HG03045 (cell line): ENCODE data around the gene ULK4.

ENCODE experiments used
- ATAC-seq: cut with Tn5 transposase; IDR thresholded peaks from one replicate; pipeline ENCODE4 v1.9.1; 2021; ENCODE audit warnings: mild to moderate bottlenecking, moderate library complexity; ENCODE audit not compliant: unreplicated experiment

Gene ULK4

GRCh38 chr3:41241800-41242571, 719.9 kb downstream of the ULK4 start:
- no peak for ATAC-seq

- ATAC-seq: no peak
Observed at GRCh38 chr3:41241161-41241560, 720.7 kb downstream of the ULK4 start.

GRCh38 chr3:41239587-41239986, 722.3 kb downstream of the ULK4 start:
- no peak for ATAC-seq

GRCh38 chr3:41237907-41238306, 724.0 kb downstream of the ULK4 start:
- no peak for ATAC-seq

- ATAC-seq: no peak
Observed at GRCh38 chr3:41236228-41236627, 725.7 kb downstream of the ULK4 start.

- ATAC-seq: no peak
Observed at GRCh38 chr3:41234823-41235721, 726.8 kb downstream of the ULK4 start.

GRCh38 chr3:41224120-41224806, 737.6 kb downstream of the ULK4 start:
- no peak for ATAC-seq

GRCh38 chr3:41223691-41224090, 738.2 kb downstream of the ULK4 start:
- ATAC-seq: no peak

- ATAC-seq: no peak
Observed at GRCh38 chr3:41223078-41223477, 738.8 kb downstream of the ULK4 start.

- no peak for ATAC-seq
Observed at GRCh38 chr3:41222501-41222900, 739.4 kb downstream of the ULK4 start.

- ATAC-seq: no peak
Observed at GRCh38 chr3:41222012-41222411, 739.9 kb downstream of the ULK4 start.

GRCh38 chr3:41220906-41221677, 740.8 kb downstream of the ULK4 start:
- no peak for ATAC-seq

GRCh38 chr3:41219424-41219823, 742.5 kb downstream of the ULK4 start:
- ATAC-seq: no peak

- no peak for ATAC-seq
Observed at GRCh38 chr3:41216993-41217392, 744.9 kb downstream of the ULK4 start.

GRCh38 chr3:41216422-41216821, 745.5 kb downstream of the ULK4 start:
- no peak for ATAC-seq

- no peak for ATAC-seq
Observed at GRCh38 chr3:41213588-41213987, 748.3 kb downstream of the ULK4 start.

GRCh38 chr3:41212088-41212487, 749.8 kb downstream of the ULK4 start:
- no peak for ATAC-seq

GRCh38 chr3:41210966-41211365, 750.9 kb downstream of the ULK4 start:
- no peak for ATAC-seq

GRCh38 chr3:41209646-41210045, 752.3 kb downstream of the ULK4 start:
- ATAC-seq: no peak

GRCh38 chr3:41208507-41209220, 753.2 kb downstream of the ULK4 start:
- ATAC-seq: no peak
